ENCODE results near the gene LRRC8C.
"Not testable (repeated sequence)": the region's sequence is repeated elsewhere in the genome, so short reads cannot be mapped to it uniquely, and the experiment has no call there.

Gene LRRC8C

DNA sequence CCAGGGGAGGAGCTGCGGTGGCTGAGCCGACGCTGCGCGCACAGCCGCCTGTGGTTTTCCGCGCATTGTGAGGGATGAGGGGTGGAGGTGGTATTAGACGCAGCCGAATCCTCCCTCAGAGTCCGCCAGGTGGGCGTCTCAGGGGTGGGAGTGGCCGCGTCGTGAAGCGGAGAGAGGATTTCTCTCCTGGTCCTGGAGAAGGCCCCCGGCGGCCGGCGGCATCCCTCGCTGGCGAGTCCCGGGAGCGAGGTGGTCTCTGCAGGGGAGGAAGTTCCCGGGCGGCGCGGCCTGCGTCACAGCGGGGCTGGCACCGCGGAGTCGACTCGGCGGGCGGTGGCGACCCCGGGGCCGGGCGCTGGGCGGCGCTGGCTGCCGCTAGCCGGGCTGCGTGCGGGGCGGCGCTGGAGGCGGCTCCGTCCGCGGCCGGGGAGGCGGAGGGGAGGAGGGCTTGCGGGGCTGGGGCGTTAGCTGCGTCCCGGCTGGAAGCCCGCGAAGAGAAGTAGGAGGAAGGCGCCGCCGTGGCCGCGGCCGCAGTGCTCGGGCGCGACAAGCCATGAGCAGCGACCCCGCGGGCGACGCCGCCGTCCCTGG, at the start of gene LRRC8C:
LRRC8C (plus strand) TSS at position 464 of the 591 bp plus-strand sequence. CDS start 53,354 bp downstream, outside the sequence.
- peak; percentile 79 to 81 for DNase-seq

DNA sequence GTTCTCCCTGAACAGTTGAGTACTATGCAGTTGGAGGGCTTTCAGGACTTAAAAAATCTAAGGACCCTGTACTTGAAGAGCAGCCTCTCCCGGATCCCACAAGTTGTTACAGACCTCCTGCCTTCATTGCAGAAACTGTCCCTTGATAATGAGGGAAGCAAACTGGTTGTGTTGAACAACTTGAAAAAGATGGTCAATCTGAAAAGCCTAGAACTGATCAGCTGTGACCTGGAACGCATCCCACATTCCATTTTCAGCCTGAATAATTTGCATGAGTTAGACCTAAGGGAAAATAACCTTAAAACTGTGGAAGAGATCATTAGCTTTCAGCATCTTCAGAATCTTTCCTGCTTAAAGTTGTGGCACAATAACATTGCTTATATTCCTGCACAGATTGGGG, 48.7 kb upstream of the LRRC8C start:
- no peak for DNase-seq

DNA sequence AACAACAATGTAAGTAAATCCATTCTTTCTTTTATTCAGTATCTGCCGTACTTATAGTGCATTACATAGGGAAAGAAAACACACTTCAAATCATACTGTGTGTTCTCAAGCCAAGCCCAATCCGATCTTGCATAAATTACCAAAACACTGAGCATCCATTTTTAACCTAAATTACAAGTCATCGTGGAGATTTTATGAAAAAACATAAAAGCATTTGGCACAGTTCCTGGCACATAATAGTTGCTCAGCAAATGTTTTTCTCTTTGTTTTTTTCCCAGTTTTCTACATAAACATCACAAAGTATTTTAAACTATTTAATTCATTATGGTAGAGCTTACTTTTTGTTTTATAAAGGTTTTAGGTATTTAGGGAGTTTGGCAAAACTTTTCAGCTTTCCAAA, 48.1 kb upstream of the LRRC8C start:
- DNase-seq: no peak

DNA sequence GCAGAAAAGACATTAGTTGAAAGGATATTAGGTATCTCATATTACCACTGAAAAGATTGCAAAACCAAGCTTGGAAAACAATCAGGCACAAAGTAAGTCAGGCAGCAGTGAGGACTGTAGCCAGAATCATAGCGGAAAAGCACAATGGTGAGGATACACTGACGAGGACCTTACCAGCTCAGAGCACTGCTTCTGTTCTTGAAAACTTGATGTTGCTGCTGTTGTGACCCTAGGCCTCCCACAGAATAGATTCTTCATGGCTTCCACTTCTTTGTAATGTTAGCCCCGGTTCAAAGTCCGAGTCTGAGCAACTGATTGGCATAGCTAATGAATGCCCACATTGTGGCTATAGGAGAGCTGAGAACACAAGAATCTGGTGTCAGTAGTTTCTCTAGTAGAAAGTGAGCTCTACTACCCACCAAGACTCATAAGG, 45.2 kb upstream of the LRRC8C start:
- DNase-seq: no peak

DNA sequence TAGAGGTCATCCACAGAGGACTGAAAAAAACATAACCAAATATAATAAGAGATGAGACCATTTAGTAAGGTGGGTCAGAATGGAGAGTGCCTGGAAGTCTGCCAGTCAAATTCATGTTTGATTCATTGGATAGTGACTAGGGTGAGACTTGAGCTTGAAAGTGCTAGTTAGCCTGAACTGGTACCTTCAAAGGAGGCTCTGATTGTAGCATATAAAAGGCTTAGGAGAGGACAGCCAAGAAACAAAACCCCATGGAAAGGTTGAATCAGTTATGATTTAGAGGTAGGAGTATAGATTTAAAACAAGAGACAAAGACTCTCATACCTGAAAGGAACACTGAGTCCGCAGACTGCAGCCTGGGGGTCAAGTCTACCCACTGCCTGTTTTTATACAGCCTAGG, 44.4 kb upstream of the LRRC8C start:
- no peak for DNase-seq

DNA sequence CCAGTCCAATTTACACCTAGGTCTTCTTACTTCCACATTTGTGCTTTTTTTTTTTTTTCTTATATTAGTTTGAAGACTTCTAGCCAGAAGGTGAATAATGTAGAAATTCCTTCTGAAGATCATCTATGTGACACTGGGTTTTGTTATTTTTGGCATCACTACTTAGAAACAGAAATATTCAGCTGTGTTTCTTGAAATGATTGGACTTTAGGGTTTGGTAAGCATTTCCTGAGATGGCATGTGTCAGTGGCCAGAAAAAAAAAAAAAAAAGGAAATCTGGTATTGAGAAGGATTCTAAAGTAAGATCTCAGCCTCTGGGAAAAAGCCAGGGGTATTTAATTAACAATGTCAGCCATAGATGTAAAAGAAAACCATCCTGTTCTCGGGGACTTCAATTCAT, 43.4 kb upstream of the LRRC8C start:
- no peak for DNase-seq

DNA sequence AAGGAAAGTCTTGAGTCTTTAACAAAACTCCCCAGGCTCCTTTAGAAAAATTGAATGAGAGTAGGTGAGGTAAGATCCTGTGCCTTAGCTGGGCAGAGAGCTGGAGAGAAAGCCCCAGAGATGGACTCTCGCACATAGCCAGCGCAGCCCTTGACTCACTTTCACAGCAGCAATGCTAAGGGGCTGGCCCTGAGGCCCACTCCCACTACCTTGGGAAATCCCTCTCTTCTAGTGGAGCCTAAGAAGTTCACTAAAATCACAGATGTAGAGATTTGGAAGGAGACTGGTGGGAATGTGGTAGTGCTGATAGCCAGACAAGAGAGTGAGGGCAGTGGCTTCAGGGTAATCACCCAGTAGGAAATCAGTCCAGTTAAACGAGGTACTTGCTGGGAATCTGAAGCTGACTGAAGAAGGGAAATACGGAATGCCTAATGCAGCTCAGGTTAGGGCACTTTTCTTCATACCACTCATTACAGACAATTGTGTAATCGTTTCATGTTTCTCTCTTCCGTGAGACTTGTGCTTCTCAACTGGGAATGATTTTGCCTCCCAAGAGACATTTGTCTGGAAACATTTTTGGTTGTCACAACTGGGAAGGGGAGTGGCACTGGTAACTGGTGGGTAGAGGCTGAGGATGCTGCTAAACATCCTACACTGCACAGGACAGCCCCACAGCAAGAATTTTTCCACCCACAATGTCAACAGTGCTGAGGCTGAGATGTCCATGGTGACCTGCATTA, 42.4 kb upstream of the LRRC8C start:
- no peak for DNase-seq

DNA sequence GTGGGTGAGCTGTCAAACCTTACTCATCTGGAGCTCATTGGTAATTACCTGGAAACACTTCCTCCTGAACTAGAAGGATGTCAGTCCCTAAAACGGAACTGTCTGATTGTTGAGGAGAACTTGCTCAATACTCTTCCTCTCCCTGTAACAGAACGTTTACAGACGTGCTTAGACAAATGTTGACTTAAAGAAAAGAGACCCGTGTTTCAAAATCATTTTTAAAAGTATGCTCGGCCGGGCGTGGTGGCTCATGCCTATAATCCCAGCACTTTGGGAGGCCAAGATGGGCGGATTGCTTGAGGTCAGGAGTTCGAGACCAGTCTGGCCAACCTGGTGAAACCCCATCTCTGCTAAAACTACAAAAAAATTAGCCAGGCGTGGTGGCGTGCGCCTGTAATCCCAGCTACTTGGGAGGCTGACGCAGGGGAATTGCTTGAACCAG, 40.0 kb upstream of the LRRC8C start:
- not testable (repeated sequence) for DNase-seq

DNA sequence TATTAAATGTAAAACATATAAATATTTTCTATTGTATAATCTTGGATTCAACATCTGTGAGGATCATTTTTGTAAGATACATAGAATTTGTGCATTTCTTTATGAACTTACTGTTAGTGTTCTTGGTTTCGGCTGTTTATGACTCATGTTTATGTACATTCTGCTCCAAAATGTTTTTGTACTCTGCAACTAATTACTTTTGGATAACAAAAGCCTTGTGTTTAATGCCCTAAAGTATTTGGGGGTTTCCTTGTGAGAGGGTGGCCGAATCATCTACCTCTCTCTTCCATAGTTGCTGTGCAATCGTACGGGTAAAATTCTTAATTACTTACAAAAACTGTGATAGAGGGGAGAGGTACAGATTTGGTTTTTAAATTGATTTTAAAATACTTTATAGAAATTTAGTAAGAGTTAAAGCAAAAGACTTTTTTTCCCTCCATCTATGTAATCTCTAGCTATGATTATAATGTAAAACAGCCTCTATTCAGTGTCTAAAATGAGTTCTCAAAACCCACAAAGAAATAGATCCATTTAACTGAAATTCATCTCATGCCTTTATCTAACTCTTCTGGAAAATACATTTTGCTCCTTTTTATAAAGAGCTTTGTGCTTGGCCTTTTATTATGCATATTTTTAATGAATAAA, 38.7 kb upstream of the LRRC8C start:
- no peak for DNase-seq

DNA sequence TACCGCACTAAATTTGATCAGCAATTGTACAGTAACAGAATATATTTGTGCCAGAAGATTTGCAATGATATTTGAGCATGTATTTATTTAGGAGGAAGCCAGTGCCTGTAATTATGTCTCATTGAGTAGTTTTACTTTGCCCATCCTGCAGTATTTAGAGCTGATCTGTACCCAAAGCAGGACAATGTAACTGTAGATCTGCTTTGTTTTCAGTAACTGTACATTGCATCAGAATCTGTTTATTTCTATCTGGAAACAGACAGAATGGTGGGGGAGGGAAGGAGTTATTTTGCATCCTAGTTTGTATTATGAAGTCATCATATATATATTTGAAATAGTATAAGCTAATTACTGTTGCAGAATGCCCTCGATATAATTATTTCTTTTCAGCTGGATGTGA, 36.2 kb upstream of the LRRC8C start:
- no peak for DNase-seq

DNA sequence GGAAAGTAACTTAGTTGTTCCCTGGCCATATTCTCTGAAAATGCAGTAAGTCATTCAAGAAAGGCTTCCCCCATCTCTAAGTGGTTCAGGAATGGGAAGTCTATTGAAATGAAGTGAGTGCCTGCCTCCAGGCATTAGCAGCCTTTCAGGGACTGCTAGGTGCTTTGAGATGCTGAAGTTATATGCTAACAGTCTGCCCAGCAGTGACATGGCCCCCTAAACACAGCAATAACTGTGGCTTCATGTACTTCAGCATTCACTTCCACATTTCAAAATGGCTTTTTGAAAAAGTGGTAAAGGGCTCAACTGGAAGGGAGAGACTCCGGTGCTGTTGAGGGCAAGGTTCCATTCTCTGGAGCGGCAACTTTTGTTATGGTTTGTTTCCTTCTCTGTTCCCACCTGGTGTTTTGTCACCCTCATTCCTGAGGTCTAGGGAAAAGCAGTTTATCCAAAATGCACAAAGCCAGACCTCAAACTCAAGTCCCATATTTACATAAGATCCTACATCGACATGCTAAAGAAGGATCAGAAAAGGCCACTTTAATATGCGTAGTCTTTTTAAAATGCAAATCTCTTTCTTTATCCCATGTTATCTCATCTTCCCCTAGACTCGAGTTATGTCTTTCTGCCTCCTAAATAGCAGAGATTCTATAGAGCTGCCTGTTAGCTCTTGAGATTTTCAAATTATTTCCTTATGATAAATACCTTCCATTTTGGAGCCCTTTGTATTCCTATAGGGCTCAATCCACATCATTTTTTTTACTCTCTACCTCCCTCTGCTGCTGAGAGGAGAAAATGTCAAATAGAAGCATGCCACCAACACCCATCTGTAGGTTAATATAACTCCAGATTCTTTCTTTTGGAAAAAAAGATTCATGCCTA, 34.2 kb upstream of the LRRC8C start:
- DNase-seq: no peak

DNA sequence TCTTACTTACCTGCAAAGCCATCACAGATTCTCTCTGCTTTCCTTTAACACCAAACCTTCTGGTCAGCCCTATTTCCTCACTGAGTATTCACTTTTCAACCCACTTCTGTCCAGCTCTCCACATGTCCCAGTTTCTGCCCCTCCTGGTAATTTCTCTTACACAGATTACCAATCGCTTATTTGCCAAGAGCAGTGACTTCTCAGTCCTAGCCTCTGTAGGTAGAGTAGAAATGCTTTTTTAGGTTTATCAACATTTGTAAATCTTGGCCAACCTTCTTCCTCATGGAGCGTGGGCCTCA, 33.6 kb upstream of the LRRC8C start:
- no peak for DNase-seq

DNA sequence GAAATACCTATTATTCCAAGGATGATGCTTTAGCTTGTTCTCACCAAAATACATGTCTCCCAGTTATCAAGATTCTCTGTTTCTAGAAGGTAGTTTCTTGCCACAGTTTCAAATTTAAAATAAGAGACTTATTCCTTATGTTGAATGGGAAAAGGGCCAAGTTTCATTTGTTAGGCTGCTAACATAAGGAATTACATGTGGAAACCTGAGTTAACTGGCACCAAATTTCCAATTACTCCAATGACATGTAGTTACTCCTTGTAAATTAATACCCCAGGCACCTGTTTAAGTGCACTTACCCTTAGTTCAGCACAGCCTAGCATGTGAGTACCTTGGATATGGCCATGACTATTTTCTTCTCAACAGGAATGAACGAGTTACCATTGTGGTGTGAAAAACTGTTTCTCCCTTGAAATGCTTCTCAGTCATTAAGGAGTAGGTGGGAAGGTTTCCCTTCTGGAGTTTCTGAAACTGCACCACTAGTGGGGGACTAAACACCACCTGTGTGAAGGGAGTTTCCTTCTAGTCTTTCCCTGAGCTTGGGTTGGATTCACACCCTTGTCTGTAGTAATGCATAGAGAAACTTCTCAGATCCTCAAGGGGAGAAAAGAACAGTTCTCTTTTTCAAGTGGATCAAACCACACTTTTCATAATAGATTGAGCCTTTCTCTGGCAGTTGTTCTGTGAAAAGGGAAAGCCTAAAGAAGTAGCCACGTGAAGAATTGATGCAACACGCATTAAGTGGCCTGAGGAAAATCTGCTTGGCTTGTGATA, 32.3 kb upstream of the LRRC8C start:
- no peak for DNase-seq

DNA sequence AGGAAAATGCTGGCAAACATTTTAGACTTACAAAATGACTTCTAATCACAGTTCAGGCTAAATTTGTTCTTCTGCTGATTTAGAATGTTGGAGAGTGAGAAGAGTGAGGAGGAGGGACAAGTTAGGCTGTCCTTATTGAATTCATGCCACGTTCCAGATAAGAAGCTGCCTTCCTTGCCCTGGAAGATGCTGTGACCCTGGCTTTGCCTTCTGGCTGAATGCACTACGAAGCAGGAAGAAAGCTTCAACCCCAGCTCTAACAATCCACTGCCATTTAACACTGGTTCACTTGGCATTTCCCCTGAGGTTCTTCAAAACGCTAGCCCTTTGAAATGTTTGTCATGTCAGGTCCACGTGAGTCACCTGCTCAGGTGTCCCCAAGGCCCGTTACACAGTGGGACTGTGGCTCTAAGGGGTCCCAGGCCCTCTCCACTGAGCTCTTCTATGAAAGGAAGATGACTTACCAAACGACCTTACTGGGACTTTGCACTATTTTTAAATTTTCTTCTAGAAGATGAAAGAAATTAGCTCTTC, 30.0 kb upstream of the LRRC8C start:
- DNase-seq: peak; percentile 28 to 29

DNA sequence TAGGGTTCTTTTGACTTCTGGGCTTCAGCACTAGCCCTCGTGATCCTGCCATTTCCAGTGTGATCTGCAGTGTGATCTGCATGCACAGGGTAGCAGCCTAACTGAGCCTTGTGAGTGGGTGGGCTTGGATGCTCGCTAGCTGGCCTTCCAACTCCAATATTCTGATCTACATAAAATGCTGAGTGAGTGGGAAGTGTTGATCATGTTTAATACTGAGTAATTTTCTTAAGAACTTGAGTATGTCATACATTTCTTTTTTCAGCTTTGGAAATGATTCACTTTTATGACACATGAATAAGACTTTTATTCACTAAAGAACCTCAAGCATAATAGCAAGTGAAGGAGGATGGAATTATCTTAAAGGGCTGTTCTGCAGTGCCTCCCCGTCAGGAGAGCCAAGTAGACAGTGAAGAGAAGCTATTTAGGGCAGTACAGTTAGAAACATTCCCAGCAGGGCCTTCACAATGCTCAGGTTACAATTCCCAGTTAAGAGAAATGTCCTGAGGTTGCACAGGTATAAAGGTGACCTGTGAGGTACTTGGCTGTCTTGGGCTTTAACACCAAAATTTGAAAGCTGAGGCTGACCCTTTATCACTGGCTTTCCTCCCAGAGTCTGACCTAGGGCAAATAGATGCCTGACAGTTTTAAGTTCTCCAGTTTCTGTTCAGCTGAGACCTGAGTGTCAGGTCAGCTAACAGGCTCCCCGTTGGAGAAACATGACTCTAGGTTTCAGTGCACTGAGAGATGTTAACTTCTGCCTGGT, 29.1 kb upstream of the LRRC8C start:
- peak; percentile 36 to 47 for DNase-seq

DNA sequence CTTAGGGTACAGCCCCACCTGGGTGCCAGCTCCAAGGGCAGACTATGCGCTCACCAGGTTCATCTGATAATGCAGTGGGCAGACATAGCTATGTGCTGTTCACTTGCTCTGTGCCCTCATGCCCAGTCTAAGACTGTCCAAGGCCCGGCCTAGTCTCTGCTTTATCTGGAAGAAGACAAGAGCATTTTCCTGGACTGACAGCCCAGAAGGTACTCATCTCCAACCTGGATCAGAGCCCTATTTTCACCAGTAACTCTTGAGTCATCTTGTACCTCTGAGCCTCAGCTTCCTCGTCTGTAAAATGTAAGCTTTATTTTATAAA, 28.5 kb upstream of the LRRC8C start:
- DNase-seq: no peak

DNA sequence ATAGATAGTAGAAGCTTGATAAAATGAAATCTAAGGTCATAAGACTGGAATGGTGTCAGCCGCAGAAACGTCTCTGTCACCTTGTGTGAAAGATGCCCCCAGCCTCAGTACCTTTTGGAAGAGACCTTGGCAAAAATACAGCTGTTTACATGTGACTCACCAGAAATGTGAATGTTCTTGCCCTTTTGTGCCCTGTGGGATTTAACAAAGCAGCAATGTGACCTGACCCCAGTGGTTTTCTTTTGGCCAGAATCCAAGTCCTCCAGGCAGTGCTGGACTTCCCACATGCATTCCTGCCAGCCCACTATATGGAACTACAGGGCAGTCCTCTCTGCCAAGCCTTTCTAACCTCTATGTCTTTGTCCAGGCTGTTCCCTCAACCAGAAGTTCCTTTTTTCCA, 27.2 kb upstream of the LRRC8C start:
- no peak for DNase-seq

DNA sequence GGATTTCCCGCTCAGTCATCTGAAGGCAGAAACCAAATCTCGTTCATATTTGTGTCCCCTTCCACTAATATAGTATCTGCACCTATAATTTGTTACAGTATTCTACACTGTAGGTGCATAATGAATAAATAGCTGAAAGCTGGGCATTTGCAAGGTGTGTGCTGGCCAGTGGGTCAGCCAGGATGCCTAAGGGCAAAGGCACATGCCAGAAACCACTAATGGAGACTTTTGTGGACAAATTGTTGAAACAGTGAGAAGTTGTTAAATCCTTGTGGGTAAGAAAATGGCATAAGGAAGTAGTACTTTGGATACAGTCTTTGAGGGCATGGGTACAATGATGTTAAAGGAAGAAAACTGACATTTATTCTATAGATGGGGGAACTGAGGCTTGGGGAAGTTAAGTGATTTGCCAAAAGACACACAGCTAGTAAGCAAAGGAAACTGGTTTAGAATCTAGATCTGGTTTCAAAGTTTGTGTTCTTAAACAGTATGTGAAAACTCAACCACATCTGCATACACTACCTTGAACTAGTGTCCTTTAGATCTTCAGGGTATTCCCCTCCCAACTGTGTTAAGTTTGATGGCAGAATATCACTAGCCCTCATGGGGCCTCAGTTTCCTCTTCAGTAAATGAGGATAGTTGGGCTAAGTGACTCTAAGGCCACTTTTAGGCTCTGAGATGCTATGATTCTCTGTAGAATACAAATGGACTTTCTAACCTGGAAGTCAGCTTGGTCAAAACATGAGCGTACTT, 26.5 kb upstream of the LRRC8C start:
- DNase-seq: no peak

DNA sequence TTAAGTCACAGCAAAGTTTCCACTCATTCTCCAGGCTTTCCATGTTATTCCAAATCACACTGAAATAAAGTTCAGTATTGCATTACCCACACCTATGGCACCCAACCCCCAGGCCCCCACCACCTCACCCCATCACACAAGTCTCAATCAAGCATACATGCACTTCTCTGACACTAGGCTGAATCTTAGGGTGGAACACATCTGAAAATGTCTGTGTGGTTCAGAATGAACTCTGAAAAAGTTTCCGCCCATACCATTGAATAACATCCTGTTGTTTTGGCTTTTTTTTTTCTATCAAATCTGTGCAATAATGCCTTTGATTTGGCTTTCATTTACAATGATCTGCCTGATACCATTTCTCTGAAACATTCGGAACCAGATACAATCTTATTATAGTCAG, 25.8 kb upstream of the LRRC8C start:
- DNase-seq: peak; percentile 49 to 53

DNA sequence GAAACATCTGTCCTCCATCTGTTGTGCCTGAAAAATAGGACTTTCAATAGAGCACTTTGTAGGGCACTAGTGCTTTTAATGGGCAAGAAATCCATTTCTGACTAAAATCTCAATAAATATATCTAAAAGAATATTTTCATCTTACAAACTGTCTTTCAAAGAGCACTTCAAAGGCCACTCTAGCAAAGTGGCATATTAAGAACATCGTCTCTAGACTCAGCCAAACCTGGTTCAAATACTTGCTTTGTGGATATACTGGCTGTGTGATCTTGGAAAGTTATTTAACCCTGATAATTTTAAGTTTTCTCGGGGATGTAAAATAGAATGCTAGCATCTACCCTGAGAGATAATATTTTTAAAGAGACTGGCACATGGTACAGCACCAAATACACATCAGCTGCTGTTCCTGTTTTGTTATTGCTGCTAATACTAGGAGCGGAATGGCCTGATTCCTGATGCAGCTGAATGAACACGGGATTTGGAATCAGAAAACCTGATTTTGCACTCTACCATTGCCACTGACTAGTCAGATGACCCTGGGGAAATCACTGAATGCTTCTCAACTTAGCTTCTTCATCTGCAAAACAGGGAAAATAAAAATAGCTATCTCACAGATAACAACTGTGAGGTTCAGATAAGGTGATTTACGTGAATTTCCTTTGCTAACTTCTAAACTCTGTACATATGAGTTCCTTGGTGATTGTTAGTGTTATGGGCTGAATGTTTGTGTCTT, 25.2 kb upstream of the LRRC8C start:
- no peak for DNase-seq

All from activated CD4-positive, alpha-beta T cell treated with anti-CD3 and anti-CD28 coated beads, Interleukin-2, amount 50 U/mL, for 4 hours (primary cell).